RCC 7860 (cell line): ENCODE data around the gene FBXW5.

Source experiments
- DNase-seq: peaks from one replicate; pipeline ENCODE4 v3.0.0-alpha.2; 2015; ENCODE audit warnings: low spot score
- FAIRE-seq: peaks from 2 replicates; lab custom pipeline; 2012; peaks lifted over from hg19 to GRCh38; lab: Jason Lieb, UNC

The FBXW5 gene

GRCh38 chr9:136944519-136945332 is at the start of gene FBXW5, which contains the start of gene C8G:
FBXW5 (minus strand) TSS chr9:136944738; CDS start chr9:136944083, 655 bp downstream.
C8G (plus strand) TSS chr9:136945243; CDS start chr9:136945321, 78 bp downstream.
- DNase-seq (peak; percentile 90), FAIRE-seq (no peak)

GRCh38 chr9:136992819-136993369 is 48.4 kb upstream of the FBXW5 start:
- no peak for FAIRE-seq
- no peak for DNase-seq

GRCh38 chr9:136991993-136992818 is 47.7 kb upstream of the FBXW5 start, which contains the start of gene PAXX:
PAXX (plus strand) TSS chr9:136992422; CDS start chr9:136992444, 22 bp downstream.
- FAIRE-seq (no peak), DNase-seq (peak; percentile 86)

- DNase-seq = no peak
- no peak for FAIRE-seq
These were observed 45.8 kb upstream of the FBXW5 start for GRCh38 chr9:136990242-136990911.

- DNase-seq = no peak
- FAIRE-seq = no peak
These were observed 44.3 kb upstream of the FBXW5 start for GRCh38 chr9:136988872-136989271.

GRCh38 chr9:136985853-136986252 is 41.3 kb upstream of the FBXW5 start:
- DNase-seq = no peak
- FAIRE-seq = no peak

- DNase-seq (no peak), FAIRE-seq (no peak)
These were observed 40.6 kb upstream of the FBXW5 start for GRCh38 chr9:136985027-136985602.

- DNase-seq = no peak
- no peak for FAIRE-seq
These were observed 40.0 kb upstream of the FBXW5 start for GRCh38 chr9:136984464-136985026.

GRCh38 chr9:136983656-136984314 is 39.2 kb upstream of the FBXW5 start:
- FAIRE-seq (no peak), DNase-seq (no peak)

GRCh38 chr9:136983167-136983566 is 38.6 kb upstream of the FBXW5 start:
- FAIRE-seq = no peak
- no peak for DNase-seq

- DNase-seq = no peak
- FAIRE-seq = no peak
These were observed 37.9 kb upstream of the FBXW5 start, which contains the start of gene LCNL1 for GRCh38 chr9:136982232-136983051. LCNL1 (plus strand) TSS chr9:136982993; CDS start chr9:136983587, 594 bp downstream.

- no peak for FAIRE-seq
- no peak for DNase-seq
These were observed 37.2 kb upstream of the FBXW5 start for GRCh38 chr9:136981588-136982231.

GRCh38 chr9:136980669-136981478 is 36.3 kb upstream of the FBXW5 start:
- FAIRE-seq = no peak
- DNase-seq = no peak

GRCh38 chr9:136979769-136980587 is 35.4 kb upstream of the FBXW5 start:
- DNase-seq = no peak

GRCh38 chr9:136978865-136979544 is 34.5 kb upstream of the FBXW5 start:
- FAIRE-seq = no peak
- DNase-seq = no peak

More at GRCh38 chr9:136979769-136980587, 35.4 kb upstream of the FBXW5 start:
- no peak for FAIRE-seq
